ENCODE results near the gene REEP1. TPM values are rescaled to one million over a fixed set of nuclear protein-coding genes. Genes with fewer than 3 reads are reported as not detected.
"Not testable (repeated sequence)": the region's sequence is repeated elsewhere in the genome, so short reads cannot be mapped to it uniquely, and the experiment has no call there.

The REEP1 gene
- total and polyA plus RNA-seq, 3 donors from 2014 or later = 112 to 342 (median 241) TPM

DNA sequence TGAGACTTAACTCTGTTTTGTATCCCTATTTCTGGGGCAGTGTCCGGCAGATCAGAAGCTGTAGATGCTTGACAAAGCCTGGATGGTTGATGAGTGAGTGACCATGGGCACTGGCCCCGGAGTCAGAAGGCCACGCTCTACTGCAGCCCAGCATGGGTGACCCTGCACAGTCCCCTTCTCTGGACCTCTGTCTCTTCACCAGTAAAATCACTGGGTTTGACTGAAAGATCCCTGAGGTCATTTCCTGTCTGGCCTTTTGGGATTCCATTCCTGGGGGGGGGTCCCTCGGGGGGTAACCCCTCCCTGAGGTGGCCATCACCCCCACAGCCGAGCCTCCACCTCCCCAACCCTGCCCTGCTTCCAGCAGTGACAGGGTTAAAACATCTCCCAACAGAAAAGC, 106.5 kb downstream of the REEP1 start:
- intact Hi-C loops (cut with DNase I; ENCODE audit: low total_unique reads) = no loop called here
- Histone ChIP-seq H3K27me3 (no peaks in the 10 kb centered on the region), H3K4me3 (no peak overlapping the region), H3K36me3 (ENCODE audit: low read depth, missing control alignments) (no peaks in the 10 kb centered on the region), H3K4me1 (no peaks in the 10 kb centered on the region), H3K9me3 (no peaks in the 10 kb centered on the region), H3K27ac (no peak overlapping the region)
- 76% methylated on average over 5 of the region's 5 CpGs; no CpG with 5 or more reads in 1 of the 2 donors for WGBS, 2 donors
- TF ChIP-seq POLR2A (IDR thresholded peaks at IDR 0.05) (no peak), CTCF (IDR thresholded peaks at IDR 0.05) (no peak)
- DNase-seq = no peak

- H3K36me3 ChIP-seq (ENCODE audit: low read depth, missing control alignments) = no peaks in the 10 kb centered on the region
- 82 to 83% methylated on average over 4 of the region's 4 CpGs for WGBS, 2 donors
- no peaks in the 10 kb centered on the region for H3K9me3 ChIP-seq
- peaks cover 16% of the 10 kb centered on the region for H3K4me1 ChIP-seq
- H3K4me3 ChIP-seq = no peak overlapping the region
- no peak overlapping the region for H3K27ac ChIP-seq
- TF ChIP-seq CTCF (IDR thresholded peaks at IDR 0.05) (no peak), POLR2A (IDR thresholded peaks at IDR 0.05) (no peak)
- no peak for DNase-seq
- no peaks in the 10 kb centered on the region for H3K27me3 ChIP-seq
- intact Hi-C loops (cut with DNase I; ENCODE audit: low total_unique reads) = loop anchor here (10.0 kb wide), 1 partner anchor 136 kb away; no protein-coding TSS in a partner anchor
These were observed 108.2 kb downstream of the REEP1 start for GRCh38 chr2:86229221-86229620.

DNA sequence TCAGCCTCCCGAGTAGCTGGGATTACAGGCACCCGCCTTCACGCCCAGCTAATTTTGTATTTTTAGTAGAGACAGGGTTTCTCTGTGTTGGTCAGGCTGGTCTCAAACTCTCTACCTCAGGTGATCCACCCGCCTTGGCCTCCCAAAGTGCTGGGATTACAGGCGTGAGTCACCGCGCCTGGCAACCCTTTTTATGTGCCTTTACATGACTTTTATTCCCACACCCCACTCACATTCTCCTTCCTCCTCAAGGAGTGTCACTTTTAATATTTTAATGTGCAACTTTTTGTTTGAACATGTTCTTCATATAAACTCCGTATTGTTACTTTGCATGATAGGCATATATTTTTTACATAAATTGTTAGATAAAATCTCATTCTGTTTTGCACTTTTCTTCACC, 108.9 kb downstream of the REEP1 start:
- 87 to 93% methylated on average over 8 of the region's 8 CpGs for WGBS, 2 donors
- H3K9me3 ChIP-seq; H3K27ac ChIP-seq; H3K27me3 ChIP-seq; DNase-seq; H3K4me3 ChIP-seq; H3K36me3 ChIP-seq (ENCODE audit: low read depth, missing control alignments): not testable (repeated sequence)
- peaks cover 22% of the 10 kb centered on the region for H3K4me1 ChIP-seq
- intact Hi-C loops (cut with DNase I; ENCODE audit: low total_unique reads) = loop anchor here (10.0 kb wide), 1 partner anchor 136 kb away; no protein-coding TSS in a partner anchor

DNA sequence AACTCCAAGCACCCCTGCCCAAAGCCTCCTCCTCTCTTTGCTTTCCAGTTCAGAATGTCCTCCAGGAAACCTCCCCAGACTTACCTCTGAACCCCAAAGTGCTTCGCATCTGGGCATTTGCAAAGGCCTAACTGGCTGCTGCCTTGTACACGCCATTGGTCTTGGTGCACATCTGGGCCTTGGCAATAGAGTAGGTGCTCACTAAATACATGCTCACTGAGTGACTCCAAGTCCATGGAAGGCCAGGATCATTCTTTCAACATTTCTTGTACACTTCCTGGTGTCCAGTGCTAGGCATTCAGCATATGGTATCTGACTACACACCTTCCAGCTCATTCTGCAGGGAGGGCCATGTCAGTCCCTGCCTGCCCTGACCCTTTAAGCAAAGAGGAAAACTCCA, 109.7 kb downstream of the REEP1 start:
- no peak overlapping the region for H3K4me3 ChIP-seq
- intact Hi-C loops (cut with DNase I; ENCODE audit: low total_unique reads) = loop anchor here (10.0 kb wide), 1 partner anchor 137 kb away; no protein-coding TSS in a partner anchor

More for the DNA sequence above, 109.7 kb downstream of the REEP1 start:
- no peaks in the 10 kb centered on the region for H3K9me3 ChIP-seq
- H3K27me3 ChIP-seq = no peaks in the 10 kb centered on the region
- no peaks in the 10 kb centered on the region for H3K36me3 ChIP-seq (ENCODE audit: low read depth, missing control alignments)
- 79 to 100% methylated on average over 2 of the region's 2 CpGs for WGBS, 2 donors
- DNase-seq = no peak
- peaks cover 31% of the 10 kb centered on the region for H3K4me1 ChIP-seq
- H3K27ac ChIP-seq = no peak overlapping the region
- TF ChIP-seq CTCF (IDR thresholded peaks at IDR 0.05) = no peak
- TF ChIP-seq POLR2A (IDR thresholded peaks at IDR 0.05) = no peak

Measured in testis (tissue), 3 donors.